Stimulated activated CD4-positive, alpha-beta T cell treated with anti-CD3 and anti-CD28 coated beads, Interleukin-4, amount 100 ng/mL, for 4 hours (primary cell): ENCODE data around the gene SNX11.

Experiments used
- DNase-seq, 2 experiments: peaks; one replicate each; pipeline ENCODE4 v3.0.0-alpha.2; 2020

SNX11 gene

GRCh38 chr17:48162946-48163506, 55.5 kb downstream of the SNX11 start:
- no peak for DNase-seq

GRCh38 chr17:48163809-48164208, 56.2 kb downstream of the SNX11 start:
- no peak for DNase-seq

GRCh38 chr17:48169926-48170325, 62.4 kb downstream of the SNX11 start:
- no peak for DNase-seq
